Sigmoid colon (tissue), 4 donors: ENCODE results near the gene SNRPF.

ENCODE experiments used
- CTCF ChIP-seq, 4 experiments: fragments of 450-650 bp in 3 of 4; fragments of 200-600 bp in 1 of 4; IDR thresholded peaks; one replicate each; pipeline ENCODE4 v1.5.1; 2016 to 2019; ENCODE audit warnings: antibody characterized with exemption in 4 of 4, mild to moderate bottlenecking in 3 of 4, moderate library complexity in 2 of 4
- EP300 ChIP-seq, 4 donors: sonication (generic); formaldehyde crosslinking; IDR thresholded peaks; one replicate each; pipeline ENCODE4 v1.6.1; 2017; ENCODE audit warnings: antibody characterized with exemption in 4 of 4
- POLR2A ChIP-seq, 2 donors: fragments of 450-650 bp; IDR thresholded peaks; one replicate each; pipeline ENCODE4 v1.6.1; 2016; ENCODE audit warnings: antibody characterized with exemption in 2 of 2, mild to moderate bottlenecking in 2 of 2, moderate library complexity in 2 of 2
- POLR2AphosphoS5 ChIP-seq, 4 donors: sonication (generic); formaldehyde crosslinking; IDR thresholded peaks; one replicate each; pipeline ENCODE4 v1.6.1; 2017; ENCODE audit warnings: antibody characterized with exemption in 4 of 4

GRCh38 chr12:95848575-95849388 is 10.0 kb upstream of the SNRPF start:
- TF ChIP-seq CTCF (IDR thresholded peaks at IDR 0.05) (no peak), EP300 (IDR thresholded peaks at IDR 0.05) (no peak), POLR2A (IDR thresholded peaks at IDR 0.05) (no peak), POLR2AphosphoS5 (IDR thresholded peaks at IDR 0.05) (no peak)
